Stimulated activated CD4-positive, alpha-beta T cell treated with anti-CD3 and anti-CD28 coated beads, TNF-alpha, amount 100 ng/mL, for 1 hour (primary cell): Measurements from ENCODE around the gene CPS1.

Source experiments
- DNase-seq, 3 donors: peaks; one replicate each; pipeline ENCODE4 v3.0.0-alpha.2; 2020; ENCODE audit warnings: low read depth in 3 of 3, low spot score in 1 of 3

CPS1 gene

DNA sequence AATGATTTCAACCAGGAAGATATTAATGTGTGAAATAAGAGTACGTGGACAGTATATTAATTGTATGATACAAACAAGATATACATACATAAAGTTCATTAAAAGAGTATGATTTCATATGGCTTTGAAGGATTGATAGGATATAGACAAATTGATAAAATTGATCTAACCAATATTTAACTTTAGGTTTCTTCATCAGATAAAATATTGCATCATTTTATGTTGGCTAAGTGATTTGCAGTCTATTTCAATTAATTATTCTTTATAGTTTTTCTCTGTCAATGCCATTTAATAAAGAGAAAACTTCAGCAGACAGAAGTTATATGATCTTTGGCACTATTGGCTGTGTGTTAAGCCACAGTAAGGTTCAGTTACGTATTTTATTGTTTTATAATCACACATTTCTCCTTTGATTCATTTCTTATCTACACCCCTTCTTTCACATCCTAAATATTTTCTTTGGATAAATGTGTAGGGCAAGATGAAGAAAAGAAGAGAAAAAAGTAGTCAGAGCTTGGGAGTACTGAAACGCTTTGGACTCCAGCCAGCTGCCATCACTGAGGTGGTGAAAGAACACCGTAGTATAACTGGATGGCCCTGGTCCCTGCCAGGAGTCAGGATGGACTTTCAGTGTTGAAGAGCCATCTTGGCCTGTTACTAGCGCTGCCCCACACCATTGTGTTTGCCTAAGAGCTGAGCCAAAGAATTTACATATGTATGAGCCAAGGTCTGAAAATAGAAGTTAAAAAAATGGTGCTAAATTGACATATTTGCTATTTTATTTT is 9.8 kb upstream of the CPS1 start:
- no peak for DNase-seq

DNA sequence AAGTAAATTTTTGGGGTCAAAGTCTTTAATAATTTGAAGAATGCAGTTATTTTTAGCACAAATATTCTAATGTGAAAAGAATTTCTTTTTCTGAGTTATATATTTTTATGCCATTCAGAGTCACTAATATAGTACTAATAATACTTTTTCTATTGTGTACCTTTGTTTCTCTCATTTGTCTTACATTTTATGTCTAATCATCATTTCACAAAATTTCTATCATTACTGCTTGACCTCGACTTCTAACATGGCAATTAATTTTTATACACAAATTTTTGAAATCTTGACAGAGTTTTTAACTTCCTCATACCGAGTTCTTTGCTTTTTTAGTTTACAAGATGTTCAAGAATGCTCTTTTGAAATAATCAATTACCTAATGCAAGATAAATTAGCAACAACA is 8.4 kb upstream of the CPS1 start:
- no peak for DNase-seq

DNA sequence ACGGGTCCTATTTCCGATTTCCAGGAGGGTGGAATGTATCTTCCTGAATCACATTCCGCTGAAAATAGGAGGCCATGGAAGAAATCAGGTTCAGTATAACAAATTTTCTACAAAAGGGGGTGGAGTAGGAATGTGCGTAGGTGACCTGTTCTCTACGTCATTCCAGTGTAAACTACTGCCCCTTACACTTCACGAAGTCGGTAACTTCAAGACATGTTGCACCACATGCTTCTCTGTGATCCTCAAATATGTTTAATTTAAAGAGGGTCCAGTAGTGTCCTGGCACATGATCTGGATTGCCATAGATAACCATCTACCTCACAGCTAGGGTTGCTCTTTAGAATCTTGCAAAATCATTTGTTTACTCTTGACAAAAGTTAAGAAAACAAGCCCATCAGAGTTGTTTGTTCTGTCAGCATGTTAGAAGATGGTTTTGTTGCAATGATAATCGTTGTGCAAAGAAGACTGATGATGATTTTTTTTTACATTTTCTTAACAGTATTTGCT is 7.5 kb upstream of the CPS1 start:
- no peak for DNase-seq

DNA sequence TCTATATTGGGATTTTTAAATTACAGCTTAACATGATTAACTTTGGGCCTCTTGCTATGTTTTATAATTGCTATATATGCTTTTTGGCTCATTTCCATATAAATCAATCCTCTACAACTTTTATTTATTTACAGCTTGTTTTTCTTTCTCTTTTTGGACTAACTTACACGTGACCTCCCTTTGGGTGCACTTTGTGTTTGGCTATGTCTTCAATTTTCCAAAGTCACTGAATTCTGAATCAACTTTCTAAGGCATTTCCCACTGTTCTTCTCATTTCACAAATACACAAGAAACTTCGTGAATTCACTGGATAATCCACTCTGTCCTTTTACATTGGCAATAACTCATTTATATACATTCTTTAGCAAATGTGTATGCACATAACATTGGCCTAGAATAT is 5.4 kb upstream of the CPS1 start:
- DNase-seq, result no peak

DNA sequence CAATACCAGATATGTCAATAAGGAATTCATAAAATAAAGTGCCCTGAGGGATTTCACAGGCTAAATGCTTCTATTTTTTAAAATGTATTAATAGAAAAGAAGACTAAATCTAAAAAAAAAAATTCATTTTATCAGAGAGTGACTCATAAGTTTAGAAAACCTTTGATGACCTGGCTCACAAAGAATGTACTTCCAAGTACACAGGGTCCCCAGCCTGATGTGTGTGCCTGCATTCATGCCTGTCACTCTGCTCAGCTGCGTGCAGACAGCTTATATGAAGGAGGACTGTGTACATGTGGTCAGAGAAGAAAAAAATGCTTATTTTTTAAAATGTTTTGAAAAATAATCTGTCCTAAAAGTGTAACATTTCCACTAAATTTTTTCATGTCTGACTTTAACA is 3.0 kb upstream of the CPS1 start:
- no peak for DNase-seq

DNA sequence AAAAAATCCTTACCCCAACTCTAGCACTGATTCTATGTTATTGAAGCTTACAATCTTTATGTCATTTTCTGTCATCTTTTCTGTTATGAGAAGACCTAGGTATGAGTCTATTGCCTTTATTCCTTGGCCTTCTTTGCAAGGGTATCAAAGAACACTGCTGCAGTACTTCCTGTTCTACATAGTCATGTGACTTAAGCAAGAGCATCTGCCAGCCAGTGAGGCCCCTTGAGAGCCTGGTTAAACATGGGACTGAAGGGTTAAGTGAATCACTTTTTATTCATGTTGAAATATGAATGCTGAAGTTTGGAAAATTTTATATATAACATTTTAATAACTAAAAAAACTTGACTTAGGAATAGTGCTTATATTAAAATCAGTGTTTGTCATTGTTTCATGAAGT is 844 bp upstream of the CPS1 start:
- DNase-seq, result no peak

DNA sequence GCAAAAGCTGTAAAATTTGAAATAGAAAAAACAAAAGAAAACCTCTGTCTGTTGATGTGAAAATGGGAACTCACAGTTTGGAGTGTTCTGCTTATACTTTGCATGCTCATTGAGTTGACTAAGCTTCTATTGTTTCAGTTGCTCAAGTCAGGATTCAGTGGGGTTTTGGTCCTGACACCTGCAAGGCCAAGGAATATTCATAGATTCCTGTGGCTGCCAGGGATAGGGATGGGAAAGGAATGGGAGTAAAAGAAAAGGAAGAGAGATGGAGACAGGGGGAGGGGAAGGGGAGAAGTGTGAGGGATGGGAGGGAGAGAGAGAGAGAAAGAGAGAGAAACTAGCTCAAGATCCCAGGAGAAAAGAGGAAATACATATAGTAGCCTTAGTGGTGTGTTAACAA is 1.3 kb downstream of the CPS1 start:
- DNase-seq, result no peak

DNA sequence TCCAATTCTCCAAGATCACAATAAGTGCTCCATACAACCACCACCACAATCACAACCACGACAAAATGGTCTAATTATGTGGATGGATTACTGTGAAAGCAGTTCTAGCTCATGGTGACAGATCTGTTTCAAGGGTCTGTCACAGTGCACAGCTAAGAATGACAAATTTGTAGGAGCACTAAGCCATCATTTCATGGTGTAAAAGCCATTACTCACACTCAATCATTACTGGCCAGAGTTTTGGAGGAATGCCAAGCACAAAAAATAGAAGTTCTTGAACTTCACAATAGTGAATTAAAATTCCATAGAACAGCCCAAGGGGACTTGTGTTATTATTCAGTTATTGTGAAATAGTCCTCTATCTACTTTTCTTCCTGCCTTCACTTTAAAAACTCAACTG is 2.3 kb downstream of the CPS1 start:
- DNase-seq, result no peak

DNA sequence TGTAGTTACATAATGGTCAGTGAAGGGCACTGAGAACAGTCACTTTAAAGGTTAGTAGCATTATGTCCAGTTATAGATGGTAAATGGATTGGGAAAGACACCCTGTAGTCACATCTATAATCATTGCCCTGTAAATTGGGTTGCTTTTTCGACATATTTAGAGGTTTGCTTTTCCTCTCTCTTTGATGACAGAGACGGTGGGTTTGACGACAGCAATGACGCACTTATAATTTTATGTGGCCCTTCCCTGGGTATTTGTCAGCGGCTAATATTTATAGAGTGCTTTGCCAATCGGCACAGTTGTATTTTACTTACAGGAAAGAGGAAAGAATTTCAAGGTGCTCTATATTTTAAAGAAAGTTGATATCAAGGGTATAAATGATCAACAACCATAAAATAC is 2.8 kb downstream of the CPS1 start:
- DNase-seq, result no peak

DNA sequence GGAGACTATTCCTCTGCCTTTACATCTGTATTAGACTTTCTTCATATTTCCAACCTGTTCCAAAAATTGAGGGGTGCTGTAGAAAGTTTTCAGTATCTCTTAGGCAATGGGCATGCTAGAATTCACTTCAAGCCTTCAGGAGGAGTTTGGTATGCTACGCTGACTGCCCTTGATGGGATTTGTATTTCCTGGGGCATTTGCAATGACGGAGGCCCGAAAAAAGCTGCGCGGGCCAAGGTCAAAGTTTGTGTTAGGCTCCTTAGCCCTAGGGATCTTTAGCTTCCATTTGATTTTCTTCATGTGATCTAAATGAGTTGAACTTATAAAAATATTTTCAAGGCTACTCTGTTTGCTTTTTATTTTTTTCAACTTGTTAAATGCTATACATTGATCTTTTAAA is 5.1 kb downstream of the CPS1 start:
- no peak for DNase-seq

DNA sequence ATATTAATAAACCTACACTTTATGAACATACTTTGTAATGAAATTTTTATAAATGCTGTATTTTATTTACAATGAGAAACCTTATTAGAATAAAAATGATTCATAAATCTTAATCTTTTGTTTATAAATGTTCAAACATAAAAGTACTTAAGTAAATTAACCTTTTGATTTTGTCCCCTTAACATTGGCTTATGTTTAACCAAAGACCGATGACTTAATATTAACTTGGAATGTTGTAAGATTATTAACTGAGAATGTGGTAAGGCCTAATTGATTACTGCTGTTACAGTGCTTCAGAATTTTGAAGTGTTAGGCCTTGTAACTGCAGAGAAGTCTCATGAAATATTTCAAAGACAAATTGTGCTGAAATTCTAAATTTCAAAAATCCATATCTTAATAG is 5.7 kb downstream of the CPS1 start:
- no peak for DNase-seq

DNA sequence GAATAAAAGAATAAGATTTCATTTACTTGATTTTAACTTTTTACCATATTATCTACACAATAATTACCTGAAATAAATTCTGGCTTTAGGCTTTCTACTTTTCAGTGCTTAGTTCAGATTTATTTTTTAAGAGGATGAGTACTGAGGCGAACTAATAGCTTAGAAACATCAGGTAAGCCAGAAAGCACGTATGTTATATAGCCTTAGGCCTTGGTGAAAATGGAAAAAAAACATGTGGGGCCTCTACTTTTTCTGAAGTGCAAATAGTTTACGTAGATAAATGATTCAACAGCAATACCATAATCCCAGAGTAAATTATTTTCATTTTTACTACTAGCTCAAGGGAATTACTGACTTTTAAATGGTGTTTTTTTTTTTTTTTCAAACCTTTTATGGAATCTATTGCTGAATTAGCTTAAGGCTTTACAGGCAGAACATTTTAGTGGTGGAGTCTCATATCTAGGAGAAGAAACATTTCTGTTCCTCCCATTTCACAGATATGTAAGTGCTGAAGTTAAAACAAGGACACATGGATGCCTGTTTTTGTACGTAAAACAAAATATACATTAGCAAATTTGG is 6.2 kb downstream of the CPS1 start:
- no peak for DNase-seq

DNA sequence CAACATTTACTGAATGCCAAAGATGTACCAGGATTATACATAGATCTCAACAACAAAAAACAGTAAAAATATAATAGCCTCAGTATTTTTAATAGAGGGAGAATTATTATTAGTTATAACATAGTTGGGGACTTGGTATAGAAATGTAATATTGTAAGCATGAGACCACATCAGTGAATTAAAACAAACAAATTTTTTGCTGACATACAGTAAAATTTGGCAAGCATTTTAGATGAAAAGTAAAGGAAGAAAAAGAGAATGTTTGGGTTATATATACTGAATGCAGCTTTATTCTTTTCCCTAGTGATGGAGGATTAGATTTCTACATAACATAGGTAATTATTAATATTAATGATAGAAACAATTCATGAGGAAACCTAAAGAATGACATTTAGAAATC is 10.9 kb downstream of the CPS1 start:
- DNase-seq, result no peak

DNA sequence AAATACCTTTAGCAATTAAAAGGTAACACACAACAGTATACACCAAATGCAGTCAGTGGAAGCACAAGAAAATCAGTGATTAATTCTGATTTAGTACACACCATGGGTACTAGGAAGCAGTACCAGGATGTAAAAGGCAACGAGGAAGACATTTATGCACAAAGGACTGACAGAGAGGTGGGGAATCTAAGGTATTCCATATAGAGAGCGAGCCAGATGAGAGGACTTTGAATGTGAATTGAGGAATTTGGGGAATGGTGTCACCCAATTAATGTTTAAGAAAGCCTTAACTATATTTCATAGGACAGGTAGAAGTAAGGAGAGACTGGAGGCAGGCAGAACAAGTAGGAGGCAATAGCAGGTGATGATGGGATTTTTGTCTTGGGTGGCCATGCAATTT is 11.7 kb downstream of the CPS1 start:
- DNase-seq, result no peak

DNA sequence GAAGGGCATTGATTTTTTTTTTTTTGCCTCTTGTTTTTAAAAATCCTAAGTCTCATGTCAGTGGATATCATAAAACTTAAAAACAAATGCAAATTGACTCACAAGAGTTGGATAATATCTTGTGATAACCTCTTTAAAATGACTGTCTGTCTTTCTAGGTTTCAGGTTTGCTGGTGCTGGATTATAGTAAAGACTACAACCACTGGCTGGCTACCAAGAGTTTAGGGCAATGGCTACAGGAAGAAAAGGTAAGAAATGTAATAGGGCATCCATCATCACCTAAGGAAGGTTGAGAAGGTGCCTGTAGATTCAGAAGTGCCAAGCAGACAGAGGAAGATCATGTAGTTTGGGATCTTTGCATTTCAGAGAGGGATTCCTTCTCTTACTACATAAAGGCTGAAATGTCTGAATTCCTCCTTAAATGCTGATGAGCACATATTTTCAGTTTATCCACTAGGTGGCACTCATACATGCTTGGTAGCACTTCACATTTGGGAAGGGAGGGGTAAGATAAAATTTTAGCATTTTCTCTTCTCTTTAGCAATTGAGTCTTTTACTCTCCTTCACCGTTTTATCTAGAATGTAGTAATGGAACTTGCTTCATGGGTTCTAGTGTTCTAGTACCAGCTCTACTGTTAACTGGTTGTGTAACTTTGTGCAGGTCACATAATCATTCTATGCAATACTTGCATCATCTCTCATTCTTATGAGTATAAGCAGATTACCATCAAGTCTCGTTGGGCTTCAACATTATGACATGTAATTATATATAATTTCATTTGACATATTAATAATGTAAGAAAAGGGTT is 21.1 kb downstream of the CPS1 start:
- no peak for DNase-seq

DNA sequence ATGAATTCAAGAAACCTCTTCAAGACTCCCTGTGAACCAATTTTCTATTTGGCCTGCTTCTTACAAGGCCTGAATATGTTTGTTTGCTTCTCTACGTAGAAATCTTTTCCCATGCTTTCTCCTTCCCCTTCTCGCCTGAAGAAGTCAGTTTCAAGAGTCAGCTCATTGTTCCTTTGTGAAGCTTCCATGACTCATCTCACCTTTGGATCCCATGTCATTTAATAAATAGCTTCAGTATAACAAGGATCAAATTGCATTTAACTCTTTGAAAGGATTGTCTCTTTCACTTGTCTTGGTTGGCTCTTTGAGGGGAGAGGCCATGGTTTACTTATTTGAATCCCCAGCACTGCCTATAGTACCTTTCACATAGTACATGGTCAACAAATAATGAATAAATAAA is 28.4 kb downstream of the CPS1 start:
- DNase-seq, result no peak

DNA sequence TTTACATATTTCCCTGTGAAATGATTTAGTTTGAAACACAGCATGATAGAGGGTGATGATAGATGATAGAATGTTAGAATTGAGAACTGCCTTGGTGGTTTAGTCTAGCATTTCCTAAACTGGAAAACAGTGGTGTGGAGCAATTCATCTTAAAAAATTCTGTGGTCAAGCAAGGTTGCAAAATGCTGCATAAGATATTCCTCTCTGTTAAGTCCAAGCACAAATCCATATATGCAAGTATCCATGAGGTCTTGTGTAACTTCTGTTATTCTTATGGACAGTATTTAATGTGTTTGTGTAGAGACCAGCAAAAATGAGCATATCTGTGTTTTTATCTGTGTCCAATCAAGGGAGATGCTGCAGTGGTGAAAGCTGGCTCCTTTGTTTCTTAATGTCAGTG is 30.0 kb downstream of the CPS1 start:
- DNase-seq, result no peak

DNA sequence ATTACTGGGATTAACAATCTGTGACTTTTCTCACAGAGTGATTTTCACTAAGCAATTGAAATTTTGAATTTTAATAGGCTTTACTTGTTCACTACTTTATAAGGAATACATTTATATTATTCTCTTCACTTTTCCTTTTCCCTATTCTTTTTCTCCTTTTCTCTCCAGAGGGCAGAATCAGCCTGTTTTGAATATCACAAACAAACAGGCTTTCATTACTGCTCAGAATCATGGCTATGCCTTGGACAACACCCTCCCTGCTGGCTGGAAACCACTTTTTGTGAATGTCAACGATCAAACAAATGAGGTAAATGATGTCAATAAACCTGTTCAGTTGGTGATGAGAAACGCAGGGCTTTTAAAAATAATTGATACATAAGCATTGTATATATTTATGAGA is 35.3 kb downstream of the CPS1 start:
- no peak for DNase-seq

DNA sequence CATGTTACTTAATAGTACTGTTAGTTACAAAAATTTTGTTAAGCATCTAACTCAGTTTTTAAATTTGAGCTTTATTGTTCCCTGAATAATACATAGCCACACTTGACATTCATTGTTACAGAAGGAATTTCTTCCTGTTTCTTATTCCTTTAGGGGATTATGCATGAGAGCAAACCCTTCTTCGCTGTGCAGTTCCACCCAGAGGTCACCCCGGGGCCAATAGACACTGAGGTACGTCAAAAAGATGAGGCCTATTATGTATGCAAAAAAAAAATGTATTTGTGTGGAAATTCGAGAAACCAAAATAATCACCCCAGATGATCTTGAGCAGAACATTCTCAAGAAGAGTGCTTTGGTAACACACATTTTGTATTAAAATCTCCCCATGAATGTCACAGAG is 36.3 kb downstream of the CPS1 start:
- DNase-seq, result no peak

DNA sequence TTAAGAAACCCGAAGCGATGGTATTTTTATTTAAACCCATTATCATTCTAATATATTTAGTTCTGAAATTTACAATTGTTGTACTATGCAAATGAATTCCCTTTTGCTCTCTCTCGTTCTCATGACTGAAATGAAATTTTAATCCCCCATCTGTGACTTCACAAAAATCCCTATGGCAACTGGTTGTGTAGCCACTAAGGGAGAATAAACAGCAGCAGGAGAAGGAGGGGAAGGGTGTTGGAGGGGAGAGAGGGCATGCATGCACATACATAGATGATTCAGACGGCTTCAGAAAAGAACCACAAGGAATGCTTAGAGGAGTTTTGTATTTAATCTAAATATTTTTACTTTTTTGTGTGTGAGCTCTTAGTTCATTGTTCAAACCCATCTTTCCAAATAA is 36.8 kb downstream of the CPS1 start:
- no peak for DNase-seq

DNA sequence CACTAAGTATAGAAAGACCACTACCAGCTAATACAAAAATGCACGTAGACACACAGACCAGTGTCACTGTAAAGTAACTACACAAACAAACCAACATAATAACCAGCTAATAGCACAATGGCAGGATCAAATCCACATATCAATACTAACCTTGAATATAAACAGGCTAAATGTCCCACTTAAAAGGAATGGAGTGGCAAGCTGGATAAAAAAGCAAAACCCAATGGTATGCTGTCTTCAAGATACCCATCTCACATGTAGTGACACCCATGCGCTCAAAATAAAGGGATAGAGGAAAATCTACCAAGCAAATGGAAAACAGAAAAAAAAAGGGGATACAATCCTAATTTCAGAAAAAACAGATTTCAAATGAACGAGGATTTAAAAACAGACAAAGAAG is 41.8 kb downstream of the CPS1 start:
- no peak for DNase-seq

DNA sequence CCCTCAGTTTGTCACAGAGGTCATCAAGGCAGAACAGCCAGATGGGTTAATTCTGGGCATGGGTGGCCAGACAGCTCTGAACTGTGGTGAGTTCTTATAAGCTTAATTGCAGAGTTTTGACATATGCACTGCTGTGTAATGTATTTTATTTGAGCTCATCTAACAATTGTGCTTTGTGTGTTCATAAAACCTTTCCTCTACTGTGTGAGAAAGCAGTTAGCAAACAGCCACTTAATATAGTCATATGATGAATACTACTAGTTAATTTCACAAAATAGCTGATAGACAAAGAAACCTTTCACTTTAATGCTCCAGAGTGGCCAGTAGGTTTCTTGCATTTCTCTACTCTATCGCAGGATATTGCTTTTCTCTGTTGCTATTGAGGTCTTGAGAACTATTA is 43.1 kb downstream of the CPS1 start:
- no peak for DNase-seq
